CD4-positive, alpha-beta T cell treated with Interleukin-15 for 4 hours (primary cell): Measurements from ENCODE around the gene IRAK1.

Source experiments
- DNase-seq: peaks from one replicate; pipeline ENCODE4 v3.0.0-alpha.2; 2020; ENCODE audit warnings: low spot score

IRAK1 gene

DNA sequence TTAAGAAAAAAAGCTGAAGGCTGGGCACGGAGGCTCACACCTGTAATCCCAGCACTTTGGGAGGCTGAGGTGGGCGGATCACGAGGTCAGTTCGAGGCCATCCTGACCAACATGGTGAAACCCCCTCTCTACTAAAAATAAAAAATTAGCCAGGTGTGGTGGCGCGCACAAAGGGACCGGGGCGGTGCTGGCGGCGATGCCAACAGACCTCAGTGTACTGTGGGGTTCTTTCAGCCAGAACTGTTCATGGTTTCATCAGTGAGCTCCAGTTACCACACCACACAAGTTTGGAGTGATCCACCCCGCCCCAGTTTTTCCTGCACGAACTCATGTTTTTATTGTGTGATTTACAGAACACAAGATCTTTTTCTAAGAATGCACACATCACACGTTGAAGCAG is 21.2 kb upstream of the IRAK1 start:
- no peak for DNase-seq

DNA sequence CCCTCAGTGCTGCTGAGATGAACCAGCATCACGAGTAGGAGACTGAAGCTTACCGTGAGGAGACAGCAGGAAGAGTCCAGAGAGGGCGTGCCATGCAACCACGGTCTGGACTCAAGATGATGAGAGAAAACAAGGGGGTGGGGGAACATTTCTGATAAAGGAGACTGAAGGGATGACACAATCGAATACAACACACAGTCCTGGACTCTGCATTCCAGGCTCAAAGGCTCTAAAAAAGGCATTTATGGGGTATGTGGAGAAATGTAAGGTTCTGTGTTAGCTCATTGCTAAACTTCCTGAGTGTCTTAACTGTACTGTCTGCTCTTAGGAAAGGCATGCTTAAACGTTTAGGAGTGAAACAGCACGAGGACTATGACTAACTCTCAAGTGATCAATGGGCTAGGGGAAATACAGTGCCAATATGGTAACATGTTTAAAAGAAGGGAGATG is 20.6 kb upstream of the IRAK1 start:
- no peak for DNase-seq

DNA sequence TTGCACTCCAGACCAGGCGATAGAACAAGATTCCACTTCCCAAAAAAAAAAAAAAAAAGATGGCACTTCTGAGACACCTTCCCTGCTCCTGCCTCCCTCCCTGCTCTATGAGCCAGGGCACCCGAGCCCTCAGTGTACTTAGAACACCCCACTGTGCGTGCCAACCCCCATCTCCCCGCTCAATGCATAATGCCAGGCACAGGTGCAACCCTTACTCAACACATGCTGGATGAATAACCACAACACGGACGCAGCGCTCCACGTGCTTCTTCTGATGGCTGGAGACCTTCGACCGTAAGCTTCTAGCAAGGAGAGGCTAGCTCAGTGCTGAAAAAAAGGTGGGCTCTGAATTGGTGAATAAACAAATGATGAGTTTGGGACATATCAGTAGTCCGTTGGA is 19.9 kb upstream of the IRAK1 start:
- no peak for DNase-seq

DNA sequence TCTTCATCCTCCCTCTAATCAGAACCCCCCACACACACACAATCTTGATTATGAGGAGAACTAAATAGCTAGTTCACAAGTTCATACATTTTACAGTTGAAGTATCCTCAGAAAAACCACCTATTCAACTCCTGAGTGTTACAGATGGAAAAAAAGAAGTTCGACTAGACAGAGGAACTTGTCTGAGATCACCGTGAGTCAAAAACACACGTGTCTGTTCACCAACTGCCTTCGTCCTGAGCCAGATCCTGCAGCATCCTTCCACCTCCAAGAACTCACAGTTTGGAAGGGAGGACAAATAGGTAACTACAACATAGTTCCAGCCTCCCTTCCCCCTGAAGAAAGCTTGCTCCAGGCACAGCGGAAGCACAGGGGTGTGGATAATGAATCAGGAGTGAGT is 19.0 kb upstream of the IRAK1 start:
- DNase-seq: no peak

DNA sequence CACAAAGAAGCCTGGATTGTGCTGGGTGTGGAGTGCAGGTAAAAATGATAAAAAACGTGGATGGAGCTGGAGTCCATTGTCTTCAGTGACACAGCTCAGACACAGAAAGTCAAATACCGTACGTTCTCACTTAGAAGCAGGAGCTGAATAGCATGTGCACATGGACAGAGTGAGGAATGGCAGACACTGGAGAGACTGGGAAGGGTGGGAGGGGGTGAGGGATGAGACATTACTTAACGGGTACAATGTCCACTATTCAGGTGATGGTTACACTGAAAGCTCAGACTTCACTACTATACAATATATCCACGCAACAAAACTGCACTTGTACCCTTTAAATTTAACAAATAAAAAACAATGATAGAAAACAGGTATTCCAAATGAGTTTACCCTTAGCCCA is 18.1 kb upstream of the IRAK1 start:
- no peak for DNase-seq

DNA sequence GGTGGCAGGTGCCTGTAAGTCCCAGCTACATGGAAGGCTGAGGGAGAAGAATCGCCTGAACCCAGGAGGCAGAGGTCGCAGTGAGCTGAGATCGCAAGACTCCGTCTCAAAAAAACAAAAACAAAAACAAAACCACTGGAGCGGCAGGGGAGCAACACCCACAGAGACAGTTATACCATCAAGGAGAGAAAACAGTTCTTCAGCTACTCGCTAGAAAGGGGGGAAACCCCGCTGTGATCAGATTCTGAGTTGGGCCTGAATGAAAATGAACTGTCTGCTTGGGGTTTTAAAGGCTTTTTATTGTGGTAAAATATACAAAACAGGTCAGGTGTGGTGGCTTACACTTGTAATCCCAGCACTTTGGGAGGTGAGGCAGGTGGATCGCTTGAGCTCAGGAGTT is 16.8 kb upstream of the IRAK1 start:
- peak; percentile 21 for DNase-seq

DNA sequence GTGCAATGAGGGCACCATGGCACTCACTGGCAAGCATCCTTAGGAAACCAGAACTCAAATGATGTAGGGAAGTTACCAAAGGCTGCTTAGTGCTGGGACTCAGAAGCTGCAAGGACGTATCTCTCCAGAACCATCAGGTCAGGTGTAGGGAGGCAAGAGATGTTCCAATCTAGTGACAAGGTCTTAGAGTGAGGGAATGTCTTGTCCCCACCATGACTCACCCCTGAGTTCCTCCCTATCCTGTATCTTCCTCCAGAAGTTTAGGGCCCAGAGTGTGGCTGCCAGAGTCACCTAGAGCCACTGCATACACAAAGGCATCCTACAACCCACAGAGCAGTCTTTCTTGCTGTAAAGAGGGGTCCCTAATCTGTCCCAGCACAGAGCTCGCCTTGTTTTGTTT is 14.1 kb upstream of the IRAK1 start:
- DNase-seq: no peak

DNA sequence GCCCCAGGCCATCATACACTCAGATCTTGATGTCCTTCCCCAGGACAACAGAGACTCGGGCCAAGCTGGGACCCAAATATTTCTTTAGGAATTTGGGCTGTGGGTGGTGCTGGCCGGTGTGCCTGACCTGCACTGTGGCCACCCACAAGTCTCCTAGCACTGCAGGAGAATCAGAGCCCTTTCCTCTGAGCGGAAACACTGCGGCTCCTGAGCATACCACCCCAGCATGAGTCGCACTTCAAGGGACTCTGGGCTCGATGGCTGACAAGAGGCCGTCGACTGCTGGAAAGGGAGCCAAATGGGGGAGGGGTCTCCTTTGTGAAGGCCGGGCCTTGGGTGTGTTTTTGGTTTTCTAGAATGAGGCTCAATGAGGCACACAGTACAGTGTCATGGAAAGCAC is 13.0 kb upstream of the IRAK1 start:
- DNase-seq: no peak

DNA sequence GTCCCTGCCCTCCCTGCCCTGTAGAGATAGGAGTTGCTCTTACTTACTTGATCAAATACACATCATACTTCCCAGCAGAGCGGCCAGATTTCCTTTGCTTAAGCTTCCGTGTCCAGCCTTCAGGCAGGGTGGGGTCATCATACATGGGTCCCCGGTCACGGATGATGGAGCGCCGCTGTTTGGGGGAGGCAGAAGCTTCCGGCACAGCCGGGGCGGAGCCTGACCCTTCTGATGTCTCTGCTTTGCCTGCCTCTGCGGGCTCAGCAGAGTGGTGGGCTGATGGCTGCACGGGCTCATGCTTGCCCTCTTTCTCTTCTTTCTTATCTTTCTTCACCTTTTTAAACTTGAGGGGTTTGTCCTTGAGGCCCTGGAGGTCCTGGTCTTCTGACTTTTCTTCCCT is 12.5 kb upstream of the IRAK1 start:
- DNase-seq: no peak

DNA sequence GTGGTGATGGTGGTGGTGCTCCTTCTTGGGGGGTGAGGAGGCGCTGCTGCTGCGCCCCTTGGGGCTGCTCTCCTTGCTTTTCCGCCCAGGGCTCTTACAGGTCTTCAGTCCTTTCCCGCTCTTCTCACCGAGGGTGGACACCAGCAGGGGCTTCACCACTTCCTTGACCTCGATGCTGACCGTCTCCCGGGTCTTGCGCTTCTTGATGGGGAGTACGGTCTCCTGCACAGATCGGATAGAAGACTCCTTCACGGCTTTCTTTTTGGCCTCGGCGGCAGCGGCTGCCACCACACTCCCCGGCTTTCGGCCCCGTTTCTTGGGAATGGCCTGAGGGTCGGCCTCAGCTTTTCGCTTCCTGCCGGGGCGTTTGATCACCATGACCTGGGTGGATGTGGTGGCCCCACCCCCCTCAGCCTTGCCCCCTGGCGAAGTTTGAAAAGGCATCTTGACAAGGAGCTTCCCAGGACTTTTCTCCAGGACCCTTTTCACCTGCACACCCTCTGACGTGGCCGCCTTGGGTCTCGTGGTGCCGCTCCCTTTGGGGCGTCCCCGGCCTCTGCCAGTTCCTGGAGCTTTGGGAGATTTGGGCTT is 11.1 kb upstream of the IRAK1 start:
- DNase-seq: no peak

DNA sequence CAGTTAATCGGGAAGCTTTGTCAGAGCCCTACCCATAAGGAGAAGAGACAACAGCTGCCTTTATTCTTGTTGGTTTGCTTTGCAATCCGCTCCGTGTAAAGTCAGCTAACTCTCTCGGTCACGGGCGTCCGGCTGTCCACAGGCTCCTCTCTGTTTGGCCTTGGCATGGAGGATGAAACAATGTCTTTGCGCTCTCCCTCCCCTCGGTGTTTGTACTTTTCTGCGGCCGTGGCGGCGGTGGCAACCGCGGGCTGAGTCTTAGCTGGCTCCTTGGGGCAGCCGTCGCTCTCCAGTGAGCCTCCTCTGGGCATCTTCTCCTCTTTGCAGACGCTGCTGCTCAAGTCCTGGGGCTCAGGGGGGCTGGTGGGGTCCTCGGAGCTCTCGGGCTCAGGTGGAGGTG is 10.6 kb upstream of the IRAK1 start:
- DNase-seq: no peak

DNA sequence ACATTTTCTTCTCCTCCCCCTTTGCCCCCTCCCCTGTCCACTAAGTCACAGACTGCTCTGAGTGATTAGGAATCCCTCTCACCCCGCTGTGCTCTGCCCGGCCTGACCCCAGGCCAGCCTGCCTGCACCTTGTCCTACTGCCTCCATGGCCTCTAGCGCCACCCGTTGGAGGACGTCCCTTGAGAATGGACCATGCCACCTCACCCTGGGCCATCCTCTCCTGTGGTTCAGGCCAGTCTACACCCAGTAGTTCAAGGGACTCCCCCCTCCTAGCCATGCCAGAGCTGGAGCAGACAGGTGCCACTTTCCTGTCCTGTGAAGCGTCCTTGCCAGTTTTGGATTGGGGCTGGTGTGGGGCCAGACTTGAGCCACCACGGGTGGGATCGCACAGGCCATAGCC is 9.7 kb upstream of the IRAK1 start:
- no peak for DNase-seq

DNA sequence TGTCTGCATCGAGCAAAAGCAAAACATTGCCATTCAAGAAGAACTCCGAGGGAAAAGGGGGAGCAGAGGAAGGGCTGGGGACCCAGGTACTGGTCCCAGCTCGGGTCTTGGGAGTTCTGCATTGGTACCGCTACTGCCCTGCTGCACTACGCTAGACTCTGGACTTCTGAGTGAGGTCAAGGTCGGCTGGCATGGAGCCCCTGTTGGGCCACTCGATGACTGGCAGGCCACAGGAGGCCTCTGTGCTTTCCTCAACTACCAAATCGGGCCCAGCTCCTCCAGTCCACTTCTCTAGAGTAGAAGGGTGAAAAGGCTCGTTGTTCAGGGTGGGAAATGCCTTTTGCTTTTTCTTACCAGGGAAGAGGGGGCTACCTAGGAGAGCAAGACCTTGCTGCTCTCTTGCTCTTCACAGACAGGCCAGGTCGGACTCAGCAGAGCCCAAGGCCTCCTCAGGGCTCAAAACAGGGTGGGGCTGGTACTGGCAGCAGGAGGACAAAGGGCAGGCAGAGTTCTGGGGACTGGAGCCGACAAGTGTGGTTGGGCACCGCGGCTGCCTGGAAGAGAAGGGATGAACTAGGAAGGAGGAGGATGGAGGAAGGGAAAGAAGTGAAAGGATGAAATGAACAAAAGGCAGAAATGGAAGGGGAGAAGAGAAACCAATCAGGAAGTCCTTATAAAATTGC is 8.9 kb upstream of the IRAK1 start:
- no peak for DNase-seq

DNA sequence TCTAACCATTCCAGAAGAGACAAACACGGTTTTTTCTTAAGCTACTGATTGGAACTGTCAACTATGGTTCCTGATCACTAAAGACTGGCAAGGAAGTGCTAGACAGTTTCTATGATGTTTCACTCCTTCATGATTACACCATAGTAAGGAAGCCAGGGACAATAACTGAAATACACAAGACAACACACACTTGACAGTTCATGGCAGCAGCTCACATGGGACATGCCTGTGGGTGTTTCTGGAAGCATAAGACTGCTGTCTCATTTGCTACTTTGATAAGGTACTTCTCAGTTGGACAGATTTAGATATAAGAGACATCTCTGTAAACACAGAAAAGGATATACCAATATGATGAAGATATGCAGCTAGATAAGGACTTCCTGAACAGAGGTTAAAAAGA is 8.3 kb upstream of the IRAK1 start:
- no peak for DNase-seq

DNA sequence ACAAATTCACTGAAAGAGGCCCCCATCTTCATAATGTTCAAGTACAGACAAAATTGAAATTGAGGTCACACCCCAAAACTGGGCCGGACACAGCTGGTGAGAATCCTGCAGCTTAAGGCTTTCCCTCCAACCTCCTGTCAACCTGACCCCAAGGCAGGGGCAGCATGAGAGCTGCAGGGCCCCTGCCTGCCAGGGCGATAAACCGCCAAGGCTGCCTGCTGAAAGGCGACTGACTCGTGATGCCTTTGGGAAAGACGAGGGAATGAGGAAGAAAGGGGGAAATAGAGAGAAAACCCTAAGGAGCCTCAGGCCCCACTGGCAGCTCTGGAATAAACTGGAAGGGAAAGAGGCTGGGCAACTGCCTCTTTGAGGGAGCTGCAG is 7.3 kb upstream of the IRAK1 start:
- no peak for DNase-seq

DNA sequence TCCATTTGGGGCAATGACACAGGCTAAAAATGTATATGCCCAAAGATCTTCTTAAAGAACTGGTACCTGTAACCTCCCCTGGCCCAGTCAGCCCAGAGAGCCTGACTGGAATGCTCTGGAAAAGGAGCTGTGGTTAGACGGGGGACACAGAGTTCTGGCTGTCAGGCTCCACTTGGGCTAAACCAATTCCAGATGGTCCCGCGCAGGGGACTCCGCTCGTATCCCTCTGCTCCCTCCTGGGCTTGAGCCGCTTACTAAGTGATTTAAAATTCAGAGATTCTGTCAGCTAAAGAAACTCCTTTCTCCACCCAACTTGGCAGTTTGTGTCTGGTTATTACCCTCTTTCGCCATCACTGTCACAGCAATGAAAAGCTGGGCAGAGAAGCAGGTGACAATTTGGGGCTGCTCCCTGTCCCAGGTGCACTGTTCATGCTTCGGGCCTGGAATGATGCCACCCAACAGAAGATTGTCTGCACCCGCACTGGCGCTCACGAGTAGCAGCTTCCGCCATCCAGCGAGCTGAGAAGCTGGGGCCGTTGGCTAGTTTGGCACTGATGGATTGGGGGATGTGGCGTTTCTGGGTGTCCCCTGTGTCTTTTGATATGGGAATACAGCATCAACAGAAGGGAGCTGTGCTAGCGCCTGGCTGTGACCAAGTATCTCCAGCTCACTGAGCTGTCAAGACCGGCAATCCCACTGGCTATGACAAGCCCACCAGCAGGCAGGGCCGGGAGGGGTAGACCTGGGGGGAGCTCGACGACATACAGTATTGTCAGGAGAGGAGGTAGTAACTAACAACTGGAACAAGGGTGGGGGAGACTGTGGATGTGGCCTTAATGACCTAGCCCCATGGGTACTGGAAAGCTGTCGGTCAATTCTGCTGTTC is 6.7 kb upstream of the IRAK1 start:
- DNase-seq: no peak

DNA sequence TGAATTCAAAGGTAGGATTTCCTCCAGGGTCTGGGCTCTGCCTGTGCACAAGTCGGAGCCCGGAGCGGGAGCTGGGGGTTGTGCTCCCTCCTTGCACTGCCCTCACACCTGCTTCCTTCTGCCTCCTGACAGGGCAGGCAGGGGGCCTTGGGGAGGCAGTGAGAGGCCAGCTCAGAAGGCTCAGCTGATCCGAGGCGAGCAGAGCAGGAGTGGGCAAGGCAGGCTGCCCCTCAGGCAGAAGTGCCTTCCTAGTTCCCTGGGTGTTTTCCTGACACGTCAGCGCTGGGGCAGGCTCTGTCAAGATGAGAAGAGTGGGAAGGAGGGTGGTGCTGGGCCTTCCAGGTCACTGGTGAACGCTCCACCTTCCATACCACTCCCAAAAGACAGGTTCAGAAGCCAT is 5.5 kb upstream of the IRAK1 start:
- DNase-seq: no peak

DNA sequence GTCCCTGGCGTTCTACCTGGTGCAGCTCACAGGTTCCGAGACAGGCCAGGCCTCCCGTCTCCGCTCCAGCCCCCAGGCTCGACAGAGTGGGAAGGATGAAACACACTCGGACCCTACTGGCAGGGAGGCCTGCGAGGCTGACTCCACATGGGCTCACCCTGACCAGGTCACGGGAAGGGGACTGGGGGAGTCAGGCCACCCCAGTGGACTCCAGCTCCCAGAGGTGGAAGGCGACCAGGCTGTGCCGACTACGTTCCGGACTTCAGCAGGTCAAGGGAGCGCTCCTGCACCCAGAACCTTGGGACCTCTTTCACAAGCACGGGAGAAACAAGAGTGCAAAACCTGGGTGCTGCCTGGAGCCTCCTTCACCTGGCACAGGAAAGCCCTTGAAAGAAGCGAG is 4.6 kb upstream of the IRAK1 start:
- DNase-seq: no peak

DNA sequence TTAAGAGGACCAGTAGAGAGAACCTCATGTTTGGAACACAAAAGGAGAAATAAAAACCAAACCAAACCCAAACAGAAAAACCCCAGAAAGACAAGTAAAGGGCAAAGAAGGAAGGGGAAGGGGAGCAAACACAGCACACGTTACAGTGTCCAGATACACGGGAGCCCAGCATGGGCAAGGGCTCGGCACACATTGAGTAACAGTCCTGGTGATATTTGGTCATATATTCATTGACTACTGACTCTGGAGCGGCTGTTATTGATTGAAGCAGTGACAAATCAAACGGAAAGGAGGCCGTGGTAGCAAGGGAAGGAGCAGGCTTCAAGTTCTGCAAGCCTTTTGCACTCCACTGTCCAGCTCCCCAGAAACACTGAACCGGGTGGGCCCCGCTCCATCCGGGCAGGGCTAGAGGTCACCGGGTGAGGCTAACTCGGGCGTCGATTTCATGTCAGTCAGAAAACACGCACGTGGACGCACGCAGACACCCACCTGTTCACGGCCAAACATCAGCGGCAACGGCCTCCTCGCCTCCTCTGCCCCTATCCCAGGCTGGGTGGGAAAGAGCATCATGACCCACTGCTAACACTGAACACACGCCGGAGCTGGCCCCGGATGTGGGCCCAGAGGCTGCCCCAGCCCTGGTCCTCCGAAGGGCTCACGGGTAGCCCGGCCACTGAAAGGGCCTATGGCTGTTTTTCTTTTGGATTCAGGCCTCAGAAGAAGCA is 3.7 kb upstream of the IRAK1 start:
- no peak for DNase-seq

DNA sequence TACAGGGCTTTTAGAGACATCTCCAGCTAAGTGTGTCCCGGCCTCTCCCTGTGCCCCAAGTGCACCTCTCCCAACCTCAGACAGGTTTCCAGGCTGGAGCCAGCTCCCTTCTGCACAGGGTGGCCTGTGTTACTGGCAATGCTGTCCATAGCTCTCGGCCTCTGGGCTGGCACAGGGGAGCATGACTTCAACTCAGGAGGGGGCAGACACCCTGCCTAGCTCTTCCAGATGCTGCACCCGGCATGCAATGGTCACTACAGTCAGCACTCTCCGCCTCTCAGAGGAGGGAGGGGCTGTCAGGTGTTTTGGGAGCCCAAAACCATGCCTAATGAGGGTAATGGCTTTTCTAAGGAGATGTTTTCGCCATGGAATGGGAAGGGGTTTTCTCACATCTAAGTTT is 2.4 kb upstream of the IRAK1 start:
- no peak for DNase-seq

DNA sequence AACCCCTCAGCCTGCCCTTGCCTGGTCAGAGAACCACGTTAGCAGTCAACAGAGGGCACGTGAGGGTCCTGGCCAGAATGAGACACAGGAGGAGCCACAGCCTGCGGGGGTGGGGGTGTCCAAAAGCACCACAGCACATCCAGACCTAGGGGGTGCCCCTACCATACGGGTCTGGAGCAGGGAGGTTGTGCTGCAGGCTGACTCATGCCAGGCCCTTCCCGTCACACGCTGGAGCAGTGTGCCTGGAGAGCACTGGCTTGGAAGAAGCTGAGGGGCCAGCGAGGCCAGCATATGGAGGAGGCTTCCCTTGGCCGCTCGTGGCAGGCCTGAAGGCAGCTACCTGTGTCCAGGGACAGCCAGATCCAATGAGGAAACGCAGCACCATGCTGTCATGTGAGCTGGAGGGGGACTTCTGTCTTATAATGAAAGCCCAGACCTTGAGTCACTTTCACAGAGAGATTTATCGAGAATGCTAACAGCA is 1.5 kb upstream of the IRAK1 start:
- no peak for DNase-seq

DNA sequence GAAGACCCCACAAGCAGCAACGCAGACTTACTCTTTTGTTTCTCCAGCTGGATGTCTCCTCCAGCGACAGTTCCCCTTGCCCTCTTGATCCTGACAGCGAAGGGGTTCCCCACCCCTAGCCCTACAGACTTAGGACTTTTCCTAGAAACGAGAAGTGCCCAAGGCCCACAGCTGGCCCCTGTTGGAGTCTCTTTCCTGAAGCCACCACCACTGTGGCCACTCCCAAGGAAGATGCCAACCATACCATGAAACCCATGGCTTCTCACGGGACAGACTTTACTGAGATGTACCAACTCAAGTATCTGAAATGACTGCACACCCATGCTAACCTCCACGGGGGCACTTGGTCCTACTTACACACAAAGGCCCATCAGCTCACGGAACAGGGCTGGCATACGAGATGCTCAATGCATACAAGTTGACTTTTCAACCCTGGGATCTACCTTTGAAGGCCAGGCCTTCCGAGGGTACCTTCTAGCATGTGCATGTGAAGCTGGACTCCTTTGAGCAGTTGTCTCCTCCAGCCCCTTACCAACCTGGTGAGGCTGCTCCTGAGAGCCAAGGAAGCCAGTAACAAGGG is 924 bp upstream of the IRAK1 start:
- DNase-seq: no peak
